Sciatic nerve (tissue), 2 donors: ENCODE data around the gene MPC1. TPM values are rescaled to one million over a fixed set of nuclear protein-coding genes. Genes with fewer than 3 reads are reported as not detected.

Source experiments
- ATAC-seq: fragments of 200-7000 bp; cut with Tn5 transposase; one replicate; pipeline ENCODE4 v1.9.1; 2020; ENCODE audit warnings: mild to moderate bottlenecking, moderate library complexity
- DNase-seq: peaks from one replicate; pipeline ENCODE4 v3.0.0-alpha.2; 2020; ENCODE audit warnings: low spot score
- intact Hi-C: fragments of 100-400 bp; cut with DNase I; formaldehyde crosslinking; loops from one replicate; pipeline ENCODE4 v1.14.2; 2022
- total RNA-seq: library from RNA; stranded (reverse); fragmentation: NEBNext Ultra II Directional; extraction: Animal tissue kit (Norgen Biotek cat#: 25700); gene quantifications from one replicate; pipeline ENCODE4 v1.2.1, GENCODE V29; 2021
- donor health status: DM: no; HTN: no; CAD: no.
- donor health status: DM: no; HTN: no; CAD: no.

The MPC1 gene
- total RNA-seq: 49.2 TPM

DNA sequence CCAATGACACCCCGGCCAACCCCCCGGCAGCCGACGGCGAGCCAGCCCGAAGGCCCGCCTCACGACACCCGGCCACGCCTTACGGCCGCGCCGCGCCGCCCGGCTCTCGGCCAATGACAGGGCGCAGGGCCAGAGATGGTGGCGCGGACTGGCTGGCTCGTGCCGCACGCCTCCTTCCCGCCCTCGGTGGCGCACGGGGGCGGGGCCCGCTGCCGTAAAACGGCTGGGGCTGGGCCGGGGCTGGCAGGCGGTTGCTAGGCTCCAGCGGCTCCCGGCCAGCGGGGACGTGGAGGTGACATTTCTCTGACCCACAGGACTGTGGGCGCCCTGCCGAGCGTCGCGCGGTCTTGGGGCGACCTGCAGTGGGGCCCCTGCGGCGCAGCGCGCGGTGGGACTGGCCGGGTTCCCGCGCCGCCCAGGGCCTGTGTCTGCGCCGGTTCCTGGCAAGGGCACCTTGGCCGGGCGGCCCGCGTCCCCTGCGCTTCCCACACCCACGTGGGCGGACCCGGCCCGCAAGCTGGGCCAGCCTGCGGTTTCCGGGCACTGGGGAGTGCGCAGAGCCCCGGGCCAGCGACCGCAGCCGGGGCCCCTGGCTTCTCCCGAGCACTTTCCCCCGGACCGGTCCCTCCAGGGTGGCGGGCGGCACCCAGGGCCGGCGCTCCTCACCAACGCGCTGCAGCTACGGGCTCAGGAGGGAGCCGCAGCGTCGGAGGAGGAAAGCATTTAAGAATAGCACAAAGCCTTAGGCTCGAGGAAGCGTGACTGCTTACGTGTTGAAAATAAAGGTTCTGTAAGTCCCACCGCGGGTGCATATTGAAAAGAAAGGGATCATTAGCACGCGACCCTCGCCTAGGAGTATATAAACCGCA, at the start of gene MPC1:
MPC1 (minus strand) TSS at position 8 of the 869 bp plus-strand sequence. CDS start 64 bp downstream, outside the sequence.
- ATAC-seq (peak; percentile 99), DNase-seq (peak; percentile 96)
- intact Hi-C loops: no loop called here

DNA sequence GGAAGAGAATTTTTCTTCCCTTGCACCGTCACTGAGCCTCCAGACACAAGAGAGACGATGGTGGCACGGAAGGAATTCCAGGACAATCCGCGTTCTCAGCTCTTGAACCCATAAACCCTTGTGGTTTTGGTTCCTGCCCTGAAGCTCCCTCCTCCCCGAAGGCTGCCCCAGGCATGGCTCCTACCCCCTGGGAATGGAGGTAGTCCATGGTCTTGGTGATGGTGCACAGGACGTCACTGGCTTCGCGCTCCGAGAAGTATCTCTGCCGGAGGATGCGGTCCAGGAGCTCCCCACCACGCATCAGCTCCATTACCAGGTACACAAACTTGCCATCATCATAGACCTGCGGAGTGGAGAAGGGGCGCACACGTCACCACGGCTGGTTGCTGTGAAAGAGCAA, 47.5 kb upstream of the MPC1 start:
- DNase-seq: no peak
- no peak for ATAC-seq
- intact Hi-C loops: no loop called here

DNA sequence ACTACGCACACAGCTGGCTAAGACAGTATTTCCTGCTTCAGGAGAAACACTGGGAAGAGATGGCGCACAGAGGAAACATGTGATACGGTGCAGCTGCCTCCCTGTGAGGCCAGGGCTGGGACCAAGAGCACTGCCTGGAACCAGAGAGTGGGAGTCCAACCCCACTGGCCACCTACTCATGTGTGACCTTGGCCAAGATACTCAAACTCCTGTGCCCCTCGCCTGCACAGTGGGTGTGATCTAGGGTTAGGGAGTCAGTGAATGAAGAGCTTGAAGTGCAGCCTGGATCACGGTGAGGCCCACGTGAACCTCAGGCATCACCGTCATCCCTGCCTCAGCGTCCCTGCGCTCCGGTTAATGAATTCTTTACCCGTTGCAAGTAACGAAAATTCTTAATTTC, 41.7 kb upstream of the MPC1 start:
- intact Hi-C loops: no loop called here
- no peak for DNase-seq
- no peak for ATAC-seq

DNA sequence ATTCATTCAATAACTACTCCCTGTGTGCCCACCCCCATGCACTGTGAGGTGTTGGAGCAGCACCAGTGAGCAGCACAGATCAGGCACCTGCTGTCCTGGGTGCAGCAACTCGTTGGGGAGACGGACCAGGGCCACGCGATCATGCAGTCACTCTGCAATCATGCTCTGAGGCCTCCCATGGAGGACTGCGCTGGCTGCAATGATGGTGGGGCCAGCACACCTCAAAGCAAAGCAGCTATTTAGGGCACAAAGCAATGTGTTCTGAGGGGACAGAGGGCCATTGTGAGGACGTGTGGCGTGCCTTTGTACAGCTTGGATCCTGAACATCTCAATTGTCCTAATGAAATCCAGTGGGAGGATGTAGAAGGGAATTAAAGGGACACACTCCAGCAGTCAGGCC, 41.0 kb upstream of the MPC1 start:
- no peak for DNase-seq
- ATAC-seq: peak; percentile 33
- intact Hi-C loops: no loop called here

DNA sequence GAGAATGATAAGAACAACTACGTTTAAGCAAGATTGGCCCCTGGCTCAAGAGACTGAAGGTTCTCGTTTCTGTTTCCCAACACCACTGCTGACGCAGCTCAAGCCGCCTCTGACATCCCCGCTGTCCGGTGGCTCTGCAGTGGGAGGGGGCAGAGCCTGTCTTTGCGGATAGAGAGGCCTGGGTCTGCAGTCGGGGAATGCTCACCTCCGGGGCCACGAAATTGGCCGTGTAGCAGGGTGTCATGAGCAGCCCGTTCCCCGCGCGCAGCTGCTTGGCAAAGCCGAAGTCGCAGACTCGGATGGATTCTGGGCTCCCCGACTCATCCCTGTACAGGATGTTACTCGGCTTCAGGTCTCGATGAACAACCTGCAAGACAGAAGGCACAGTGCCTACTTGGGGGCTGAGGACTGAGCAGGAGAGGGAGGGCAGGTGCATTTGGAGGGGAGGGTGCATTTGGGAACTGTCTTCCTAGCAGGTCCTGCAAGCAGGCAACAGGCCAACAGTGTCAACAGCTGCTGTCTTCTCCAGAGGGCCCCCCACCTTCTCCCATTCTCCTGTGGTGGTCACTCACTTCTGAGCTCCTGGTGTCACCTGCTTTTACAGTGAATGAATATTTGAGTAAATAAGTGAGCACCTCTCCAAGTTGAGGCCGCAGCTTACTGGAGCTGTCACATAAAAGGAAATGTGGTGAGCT, 40.5 kb upstream of the MPC1 start:
- ATAC-seq (no peak), DNase-seq (no peak)
- intact Hi-C loops: no loop called here

DNA sequence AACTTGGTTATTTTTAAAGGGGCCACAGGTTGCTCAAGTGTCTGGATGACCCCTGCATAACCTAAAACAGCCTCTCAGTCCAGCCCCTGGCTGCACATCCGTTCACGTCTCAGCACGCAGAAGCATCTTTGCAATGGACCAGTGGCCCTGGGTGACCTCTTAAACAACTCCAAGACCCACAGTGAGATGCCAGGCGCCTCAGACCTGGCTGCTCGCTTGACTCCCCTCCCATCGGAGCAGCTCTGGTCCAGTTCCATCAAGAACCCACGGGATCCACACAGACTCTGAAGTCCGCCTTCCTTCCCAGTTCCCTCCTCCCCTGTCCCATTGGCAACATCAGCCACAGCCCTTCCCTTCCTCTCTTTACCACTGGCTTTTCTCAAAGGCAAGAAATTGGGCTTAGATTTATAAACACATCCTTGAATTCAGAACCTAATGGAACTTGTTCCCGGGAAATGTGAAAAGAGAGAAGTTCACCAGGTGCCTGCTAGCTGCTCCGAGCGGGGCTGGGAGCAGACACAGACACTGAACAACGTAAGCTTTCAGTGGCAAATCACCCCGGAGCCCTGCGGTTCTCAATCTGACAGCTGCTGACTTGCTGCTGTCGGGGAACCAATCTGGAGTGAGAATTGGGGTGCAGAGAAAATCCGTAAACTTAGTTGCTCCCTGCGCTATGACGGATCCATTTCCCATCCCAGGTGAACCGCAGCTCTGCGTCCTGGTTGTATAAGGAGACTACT, 39.6 kb upstream of the MPC1 start:
- DNase-seq (no peak), ATAC-seq (no peak)
- intact Hi-C loops: no loop called here

DNA sequence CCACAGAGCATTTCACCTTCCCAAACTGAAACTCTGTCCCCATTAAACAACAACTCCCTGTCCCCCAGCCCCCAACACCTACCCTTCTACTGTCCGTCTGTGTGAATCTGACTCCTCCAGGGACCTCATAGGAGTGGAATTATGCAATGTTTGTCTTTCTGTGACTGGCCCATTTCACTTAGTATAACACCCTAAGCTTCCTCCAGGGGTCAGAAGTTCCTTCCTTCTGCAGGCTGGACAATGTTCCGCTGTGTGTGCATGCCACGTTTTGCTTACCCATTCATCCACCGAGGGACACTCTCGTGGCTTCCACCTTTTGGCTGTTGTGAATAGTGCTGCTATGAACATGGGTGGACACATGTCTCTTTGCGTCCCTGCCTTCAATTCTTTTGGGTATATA, 37.6 kb upstream of the MPC1 start:
- DNase-seq: no peak
- ATAC-seq: peak; percentile 89
- intact Hi-C loops: no loop called here

DNA sequence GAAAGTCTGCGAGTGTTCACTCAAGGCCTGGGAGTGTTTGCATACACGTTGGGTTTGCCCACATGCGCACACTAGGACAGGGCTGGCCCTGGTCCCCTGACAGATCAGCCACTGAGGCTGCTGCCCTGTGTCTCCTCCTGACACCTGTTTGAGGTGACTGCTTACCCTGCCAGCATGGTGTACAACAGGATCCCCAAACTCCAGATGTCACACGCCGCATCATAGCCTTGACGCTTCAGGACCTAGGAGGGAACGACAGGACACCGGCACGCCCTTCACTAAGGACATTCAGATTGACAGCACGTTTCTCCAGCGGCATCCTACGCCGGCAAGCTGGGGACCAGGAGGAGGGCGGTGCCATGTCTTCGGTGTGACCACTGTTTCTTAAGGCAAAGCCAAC, 37.0 kb upstream of the MPC1 start:
- no peak for ATAC-seq
- no peak for DNase-seq

DNA sequence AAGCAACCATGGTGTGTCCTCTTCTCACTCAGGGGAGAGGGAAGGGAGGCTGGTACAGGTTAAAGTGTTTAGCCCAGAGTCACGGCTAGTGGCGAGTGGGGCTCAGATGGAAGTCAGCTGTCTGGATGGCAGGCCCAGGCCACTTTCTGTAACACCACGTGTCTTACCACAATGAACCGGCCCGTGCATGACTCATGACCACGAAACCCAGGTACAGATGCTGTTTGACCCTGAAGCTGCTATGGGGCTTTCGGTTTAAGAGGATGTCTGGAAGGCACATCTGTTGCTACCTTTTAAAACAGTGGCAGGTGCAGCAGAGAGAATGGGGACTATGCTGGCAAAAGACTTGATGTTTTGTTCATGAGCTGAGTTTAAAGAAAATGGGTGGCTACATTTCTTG, 36.5 kb upstream of the MPC1 start:
- no peak for ATAC-seq
- no peak for DNase-seq
- intact Hi-C loops: no loop called here

More for the DNA sequence above, 37.0 kb upstream of the MPC1 start:
- intact Hi-C loops: no loop called here

DNA sequence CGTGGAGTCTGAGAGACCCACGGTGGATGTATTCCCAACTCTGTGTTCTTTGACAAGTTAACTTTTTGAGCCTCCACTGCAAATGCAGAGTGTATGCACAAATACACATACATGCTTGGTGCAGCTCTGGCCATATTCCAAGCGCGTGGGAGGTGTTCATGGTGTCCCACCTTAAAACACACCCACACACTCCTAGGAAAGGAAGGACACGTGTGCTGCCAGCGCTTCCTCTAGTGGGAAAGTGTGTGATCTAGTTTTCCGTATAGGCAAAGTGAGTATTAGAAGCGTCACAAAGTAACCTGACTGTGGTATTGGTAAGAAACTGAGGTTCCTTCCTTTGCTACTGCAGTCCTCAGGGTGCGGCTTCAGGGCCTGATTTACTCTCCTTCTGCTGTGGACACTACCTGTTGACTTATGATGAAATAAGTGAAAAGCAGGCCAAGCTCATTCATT, 36.0 kb upstream of the MPC1 start:
- no peak for ATAC-seq
- peak; percentile 52 for DNase-seq
- intact Hi-C loops: no loop called here

DNA sequence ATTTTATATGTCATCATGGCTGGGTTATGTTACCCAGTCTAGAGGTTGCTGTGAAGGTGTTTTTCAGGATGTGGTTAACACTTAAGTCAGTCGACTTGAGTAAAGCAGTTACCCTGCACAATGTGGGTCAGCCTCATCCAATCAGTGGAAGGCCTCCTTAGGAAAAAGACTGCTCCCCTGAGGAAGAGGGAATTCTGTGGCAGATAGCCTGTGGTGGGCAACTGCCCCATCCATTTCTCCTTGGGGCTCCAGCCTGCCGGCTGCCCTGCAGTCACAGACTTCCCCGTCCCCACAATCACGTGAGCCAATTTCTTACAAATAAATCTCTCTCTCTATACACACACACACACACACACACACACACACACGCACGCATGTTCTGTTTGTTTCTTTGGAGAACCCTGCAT, 34.5 kb upstream of the MPC1 start:
- DNase-seq: peak; percentile 21
- intact Hi-C loops: no loop called here
- ATAC-seq: no peak

DNA sequence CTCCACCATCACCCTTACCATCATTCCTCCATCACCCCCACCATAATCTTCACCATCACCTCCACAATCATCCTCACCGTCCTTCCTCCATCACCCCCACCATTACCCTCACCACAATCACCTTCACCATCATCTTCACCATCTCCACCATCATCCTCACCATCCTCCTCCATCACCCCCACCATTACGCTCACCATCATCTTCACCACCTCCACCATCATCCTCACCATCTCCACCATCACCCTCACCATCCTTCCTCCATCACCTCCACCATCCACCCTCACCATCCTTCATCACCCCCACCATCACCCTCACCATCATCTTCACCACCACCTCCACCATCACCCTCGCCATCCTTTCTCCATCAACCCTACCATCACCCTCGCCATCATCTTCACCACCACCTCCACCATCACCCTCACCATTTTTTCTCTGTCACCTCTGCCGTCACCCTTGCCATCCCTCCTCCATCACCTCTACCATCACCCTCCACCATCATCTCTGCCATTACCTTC, 33.1 kb upstream of the MPC1 start:
- intact Hi-C loops: no loop called here
- ATAC-seq (no peak), DNase-seq (peak; percentile 36)

DNA sequence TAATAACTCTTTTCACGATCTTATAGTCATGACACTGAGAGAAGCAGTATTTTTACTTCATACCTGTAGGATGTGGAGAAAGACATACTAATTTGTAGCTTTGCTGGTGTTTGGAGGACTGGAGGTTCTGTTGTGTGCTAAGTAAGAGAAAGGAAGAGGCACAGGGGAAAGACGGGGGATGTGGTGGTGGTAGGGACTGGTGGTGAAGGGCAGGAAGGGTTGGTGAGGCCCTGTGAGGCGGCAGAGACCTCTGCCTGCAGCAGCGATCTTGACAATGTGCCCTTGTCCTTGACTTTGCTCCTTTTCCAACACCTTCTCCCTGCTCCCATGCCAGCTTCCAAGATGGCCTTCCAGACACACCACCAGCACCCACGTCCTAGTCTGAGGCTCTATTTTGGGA, 32.6 kb upstream of the MPC1 start:
- intact Hi-C loops: no loop called here
- DNase-seq (peak; percentile 19), ATAC-seq (no peak)

DNA sequence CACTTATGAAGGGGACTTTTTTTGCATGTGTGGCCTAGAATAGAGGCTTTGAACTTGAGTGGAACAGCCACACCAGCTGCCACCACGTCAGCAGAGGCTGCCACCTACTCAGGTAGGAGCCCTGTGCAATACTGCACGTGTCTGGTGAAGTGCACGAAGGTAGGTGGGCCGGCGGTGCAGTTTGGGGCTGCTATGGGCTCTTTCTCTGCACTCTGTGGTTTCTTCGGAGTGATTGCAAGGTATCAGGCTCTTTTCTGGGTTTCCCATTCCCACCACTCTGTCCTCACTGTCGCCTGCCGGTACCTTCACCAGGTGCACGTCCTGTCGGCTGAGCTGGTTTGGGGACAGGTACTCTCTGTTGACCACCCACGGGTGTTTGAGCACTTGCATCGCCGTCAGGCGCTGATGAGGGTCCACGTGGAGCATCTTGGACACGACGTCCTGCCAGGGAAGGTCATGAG, 30.8 kb upstream of the MPC1 start:
- intact Hi-C loops: no loop called here
- ATAC-seq (no peak), DNase-seq (peak; percentile 19)

DNA sequence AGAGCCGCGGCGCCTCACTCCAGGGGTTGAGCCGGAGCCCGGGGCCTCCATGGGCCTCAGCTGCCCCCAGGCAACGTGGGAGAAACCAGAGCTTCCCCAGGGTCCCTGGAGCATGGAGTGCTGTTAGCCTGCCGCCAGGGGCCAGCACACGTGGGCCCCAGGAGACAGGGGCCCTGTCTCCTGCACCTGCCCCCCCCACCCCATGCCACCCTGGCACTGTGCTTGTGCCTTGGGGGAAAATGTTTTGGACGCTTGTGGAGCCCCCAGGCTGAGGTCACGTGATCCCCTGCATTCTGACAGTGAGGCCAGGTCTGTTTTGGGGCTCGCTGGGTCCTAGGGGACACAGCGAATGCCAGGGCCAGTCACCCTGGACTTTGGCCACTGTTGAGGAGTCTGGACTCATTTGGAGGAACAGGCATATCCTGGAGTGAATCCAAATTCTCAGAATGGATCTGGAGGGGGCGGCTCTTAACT, 30.2 kb upstream of the MPC1 start:
- peak; percentile 8 for ATAC-seq
- DNase-seq: peak; percentile 37
- intact Hi-C loops: no loop called here

DNA sequence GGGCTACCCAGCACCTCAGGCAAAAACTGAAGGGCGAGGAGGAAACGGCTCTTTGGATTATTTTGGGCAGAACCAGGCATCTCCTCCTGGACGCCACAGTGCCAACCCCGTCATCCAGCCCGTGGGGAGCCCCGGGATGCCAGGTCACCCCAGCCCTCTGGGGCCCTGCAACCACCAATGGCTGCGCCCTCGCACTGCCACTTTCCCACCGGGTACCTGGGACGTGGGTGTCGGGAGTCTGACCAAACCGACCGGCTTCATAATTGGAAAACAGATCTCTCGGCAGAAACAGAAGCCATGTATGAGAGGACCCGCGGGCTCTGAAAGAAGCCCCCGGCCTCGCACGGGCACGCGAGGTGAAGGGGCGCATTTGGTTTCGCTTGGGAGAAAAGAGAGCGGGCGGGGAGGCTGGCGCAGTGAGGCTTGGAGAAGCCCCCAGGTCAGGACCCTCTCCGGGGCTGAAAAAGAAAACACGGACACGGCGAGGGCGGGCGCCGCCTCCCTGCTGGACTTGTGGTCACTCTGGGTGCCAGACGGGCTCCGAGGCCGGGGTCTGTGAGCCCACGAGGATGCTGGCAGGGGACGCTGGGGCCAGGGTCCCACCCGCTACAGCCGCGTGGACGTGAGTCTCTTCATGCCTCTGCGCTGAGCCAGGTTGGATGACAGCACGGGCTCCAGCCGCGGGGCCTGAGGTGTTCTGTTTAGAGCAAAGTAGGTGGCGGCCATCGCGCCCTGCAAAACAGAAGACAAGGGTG, 29.6 kb upstream of the MPC1 start:
- intact Hi-C loops: no loop called here
- DNase-seq: peak; percentile 54
- ATAC-seq: no peak

DNA sequence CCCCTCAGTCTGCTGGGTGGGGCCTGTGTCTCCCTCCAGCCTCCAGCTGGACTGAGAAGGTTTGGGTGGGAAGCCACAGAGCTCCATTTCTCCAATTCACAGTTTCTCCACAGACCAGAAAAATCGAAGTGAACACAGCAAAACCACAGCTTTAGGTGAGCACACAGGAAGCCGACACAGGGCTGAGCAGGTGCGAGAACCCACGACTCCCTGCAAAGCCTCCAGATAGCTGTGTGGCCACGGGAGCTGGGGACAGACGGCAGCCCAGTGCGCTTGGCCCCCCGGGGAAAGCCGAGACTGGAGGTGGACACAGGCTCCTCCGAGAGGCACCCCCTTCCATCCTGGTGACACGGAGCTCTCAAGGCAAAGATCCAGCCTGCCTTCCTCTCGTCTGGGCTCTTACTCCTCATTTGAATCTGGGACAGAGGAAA, 29.0 kb upstream of the MPC1 start:
- ATAC-seq: no peak
- no peak for DNase-seq
- intact Hi-C loops: no loop called here

DNA sequence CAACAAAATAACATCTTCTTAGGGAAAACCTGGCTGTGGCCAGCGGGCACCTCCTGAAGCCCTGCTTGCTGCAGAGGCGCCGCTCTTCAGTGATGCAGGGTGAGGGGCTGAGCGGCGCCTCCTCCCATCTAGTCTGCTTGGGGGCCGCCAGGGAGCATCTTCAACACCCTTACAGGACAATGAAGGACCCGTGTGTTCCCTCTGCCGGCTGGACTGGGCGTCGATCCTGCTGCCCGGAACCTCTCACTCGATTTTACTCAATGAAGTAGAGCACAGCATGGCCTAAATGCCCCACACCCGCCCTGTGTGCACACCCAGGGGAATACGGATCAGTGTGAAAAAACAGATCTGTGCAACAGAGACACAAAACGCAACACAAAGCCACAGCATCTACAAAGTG, 28.5 kb upstream of the MPC1 start:
- intact Hi-C loops: no loop called here
- ATAC-seq: no peak
- DNase-seq: no peak
